ENCODE data around the gene CYP27B1. TPM values are rescaled to one million over a fixed set of nuclear protein-coding genes. Genes with fewer than 3 reads are reported as not detected.

CYP27B1 gene, protein sequence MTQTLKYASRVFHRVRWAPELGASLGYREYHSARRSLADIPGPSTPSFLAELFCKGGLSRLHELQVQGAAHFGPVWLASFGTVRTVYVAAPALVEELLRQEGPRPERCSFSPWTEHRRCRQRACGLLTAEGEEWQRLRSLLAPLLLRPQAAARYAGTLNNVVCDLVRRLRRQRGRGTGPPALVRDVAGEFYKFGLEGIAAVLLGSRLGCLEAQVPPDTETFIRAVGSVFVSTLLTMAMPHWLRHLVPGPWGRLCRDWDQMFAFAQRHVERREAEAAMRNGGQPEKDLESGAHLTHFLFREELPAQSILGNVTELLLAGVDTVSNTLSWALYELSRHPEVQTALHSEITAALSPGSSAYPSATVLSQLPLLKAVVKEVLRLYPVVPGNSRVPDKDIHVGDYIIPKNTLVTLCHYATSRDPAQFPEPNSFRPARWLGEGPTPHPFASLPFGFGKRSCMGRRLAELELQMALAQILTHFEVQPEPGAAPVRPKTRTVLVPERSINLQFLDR
- total RNA-seq (2022; extraction: Qiagen RNA extraction): 1.2 to 3.7 TPM (median 2.0 TPM) in 5 replicates

DNA sequence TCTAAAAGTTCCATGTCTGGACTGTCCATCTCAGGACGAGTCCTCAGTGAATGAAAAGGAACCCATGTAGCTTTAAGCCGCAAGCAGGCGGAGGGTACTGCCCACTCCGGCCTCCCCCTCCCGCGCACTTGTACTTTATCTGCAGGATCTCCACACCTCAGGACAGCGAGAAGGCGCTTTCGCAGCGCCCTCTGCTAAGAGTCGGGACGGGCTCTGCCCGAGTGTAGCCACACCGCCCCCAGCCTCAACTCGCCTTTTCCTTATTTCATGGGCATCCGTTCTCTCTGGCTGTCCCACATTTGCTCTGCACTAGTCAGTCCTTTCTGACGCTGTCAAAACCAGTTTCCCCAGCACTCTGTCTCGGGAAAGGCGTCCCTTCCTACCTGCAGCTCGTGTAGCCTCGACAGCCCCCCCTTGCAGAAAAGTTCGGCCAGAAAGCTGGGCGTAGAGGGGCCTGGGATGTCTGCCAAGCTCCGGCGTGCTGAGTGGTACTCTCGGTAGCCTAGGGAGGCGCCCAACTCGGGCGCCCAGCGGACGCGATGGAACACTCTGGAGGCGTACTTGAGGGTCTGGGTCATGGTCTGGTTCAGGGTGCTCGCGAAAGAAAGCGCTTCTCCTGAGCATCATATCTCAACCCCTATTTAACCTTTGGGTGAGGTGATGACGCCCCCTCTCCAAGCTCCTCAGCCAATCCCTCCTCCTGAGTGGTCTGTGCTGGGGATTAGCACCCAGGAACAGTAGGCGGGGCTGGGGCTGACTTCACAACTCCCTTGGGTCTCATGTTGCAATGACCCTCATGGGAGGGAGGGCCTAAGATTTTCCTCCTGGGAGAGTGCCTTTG is at the start of gene CYP27B1:
CYP27B1 (minus strand) TSS at position 615 of the 841 bp plus-strand sequence; CDS start at position 578, 37 bp downstream.

DNA sequence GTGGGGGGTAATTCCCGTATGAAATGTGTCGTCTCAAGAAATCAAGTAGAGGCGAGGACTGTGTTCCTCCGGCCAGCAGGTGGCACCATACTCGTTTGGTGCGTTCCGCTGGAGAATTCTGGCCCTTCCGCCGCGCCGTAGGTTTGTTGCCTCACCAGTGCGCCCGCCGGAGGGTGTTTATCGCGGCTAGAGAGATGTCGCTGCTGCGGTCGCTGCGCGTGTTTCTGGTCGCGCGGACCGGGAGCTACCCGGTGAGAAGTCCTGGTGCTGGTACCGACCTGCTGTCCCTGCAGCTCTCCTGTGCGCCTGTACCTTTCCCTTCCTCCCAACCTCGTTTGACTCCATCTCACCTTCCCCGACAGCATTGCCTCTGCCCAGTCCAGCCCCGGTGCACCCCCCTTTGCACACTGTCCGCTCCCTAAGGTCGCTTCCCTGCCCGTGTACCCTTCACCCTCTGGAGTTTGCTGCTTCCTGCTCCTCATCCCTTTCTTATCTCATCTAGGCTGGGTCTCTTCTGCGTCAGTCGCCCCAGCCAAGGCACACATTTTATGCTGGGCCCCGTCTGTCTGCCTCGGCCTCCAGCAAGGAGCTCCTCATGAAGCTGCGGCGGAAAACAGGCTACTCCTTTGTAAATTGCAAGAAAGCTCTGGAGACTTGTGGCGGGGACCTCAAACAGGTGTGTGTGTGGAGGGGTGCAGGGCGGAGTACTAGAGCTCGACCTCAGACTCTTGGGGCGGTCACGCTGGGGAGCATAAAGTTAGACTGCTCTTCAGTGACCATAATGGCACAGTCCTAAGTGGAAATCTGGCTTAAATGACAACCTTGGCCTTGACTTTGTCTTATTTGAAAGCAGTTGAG is 16.0 kb upstream of the CYP27B1 start, which contains the start of gene TSFM:
TSFM (plus strand) TSS at position 180 of the 858 bp plus-strand sequence; CDS start at position 195, 15 bp downstream.

DNA sequence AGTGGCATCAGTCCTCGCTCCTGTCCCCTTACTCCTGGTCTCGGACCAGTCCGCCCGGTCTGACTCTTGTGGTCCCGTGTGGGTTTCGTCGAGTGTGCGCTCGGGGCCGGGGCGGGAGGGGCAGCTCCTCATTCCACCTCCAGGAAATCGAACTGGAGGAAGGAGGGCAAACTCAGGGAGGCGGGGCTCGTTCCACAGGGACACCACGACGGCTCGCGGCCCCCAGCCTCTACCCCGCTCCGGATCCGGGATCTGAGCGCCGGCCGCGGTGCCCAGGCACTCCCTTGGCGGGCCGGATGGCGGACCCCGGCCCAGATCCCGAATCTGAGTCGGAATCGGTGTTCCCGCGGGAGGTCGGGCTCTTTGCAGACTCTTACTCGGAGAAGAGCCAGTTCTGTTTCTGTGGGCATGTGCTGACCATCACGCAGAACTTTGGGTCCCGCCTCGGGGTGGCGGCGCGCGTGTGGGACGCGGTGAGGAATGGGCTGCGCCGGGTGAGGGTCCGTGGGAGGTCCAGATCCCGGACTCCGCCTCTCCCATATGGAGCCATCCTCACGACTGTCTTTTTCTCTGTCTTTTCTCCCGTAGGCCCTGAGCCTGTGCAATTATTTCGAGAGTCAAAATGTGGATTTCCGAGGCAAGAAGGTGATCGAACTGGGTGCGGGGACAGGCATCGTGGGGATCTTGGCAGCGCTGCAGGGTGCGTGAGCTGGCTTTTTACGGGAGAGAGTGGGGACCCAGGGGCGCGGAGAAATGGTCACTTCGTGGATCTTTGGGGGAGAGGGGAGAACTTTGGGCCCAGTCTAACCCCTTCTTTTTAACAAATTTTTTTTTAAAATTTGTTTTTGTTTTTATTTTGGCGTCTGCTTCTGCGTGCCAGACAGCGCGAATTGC is 5.8 kb upstream of the CYP27B1 start, which contains the start of gene EEF1AKMT3:
EEF1AKMT3 (plus strand) TSS at position 186 of the 894 bp plus-strand sequence; CDS start at position 297, 111 bp downstream.

DNA sequence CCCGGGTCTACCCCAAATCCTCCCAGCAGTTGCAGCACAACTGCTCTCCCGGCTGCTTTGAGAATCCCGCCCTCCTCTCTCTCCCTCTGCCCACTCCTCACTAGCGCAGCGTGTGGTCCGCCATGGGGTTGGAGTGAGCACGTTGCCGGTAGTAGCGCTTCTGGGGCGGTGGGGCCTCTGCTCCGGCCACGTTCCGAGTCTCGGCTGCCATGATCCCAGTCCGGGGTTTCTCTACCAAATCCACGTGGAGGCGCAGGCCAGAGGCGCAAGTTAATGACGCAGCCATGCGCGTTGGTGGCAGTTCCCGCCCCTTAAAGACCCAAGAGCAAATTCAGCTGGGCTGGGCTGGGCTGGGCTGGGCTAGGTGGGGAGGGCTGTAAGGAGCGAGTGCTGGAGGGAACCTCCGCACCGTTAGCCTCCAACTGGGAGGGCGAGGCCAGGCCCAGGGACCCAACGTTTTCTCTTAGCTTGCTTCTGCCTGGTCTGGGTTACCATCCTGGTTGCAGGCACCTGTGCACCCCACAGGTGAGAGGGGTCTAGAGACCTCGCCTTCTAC is 5.1 kb upstream of the CYP27B1 start, which contains the start of gene METTL1:
METTL1 (minus strand) TSS at position 233 of the 556 bp plus-strand sequence; CDS start at position 211, 22 bp downstream.

DNA sequence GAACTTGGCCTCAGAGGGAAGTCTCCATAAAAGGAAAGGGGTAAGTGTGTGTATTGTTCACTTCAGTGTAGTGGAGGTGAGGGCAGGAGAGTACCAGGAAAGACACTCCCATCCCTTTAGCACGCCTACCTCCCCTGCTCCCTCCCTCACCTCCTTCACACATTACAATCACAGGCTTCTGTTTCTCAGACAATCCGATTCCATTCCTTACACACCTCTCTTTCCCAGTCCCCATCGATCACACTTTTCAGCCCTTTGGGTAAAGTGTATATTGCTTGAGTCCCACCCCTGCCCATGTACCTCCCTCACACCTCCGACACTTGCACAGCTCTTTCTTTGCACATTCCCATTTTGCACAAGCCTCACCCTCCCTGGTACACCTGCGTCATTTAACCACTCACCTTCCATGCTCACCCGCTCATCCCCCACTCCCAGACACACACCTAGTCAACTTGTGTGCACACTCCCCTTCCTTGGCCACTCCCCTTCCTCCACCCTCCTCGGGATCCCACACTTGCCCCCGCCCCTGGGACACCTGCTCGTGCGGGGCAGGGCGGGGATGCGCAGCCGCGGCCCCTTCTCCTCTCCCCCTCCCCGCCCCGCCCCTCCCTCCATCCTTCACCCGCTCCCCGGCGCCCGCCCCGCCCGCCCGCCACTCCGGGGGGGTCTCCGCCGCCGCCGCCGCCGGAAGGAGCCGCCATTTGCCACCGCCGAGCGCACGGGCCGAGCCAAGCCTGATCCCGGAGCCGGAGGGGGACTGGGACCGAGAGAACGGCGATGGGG is 12.3 kb downstream of the CYP27B1 start, which contains the start of gene MARCHF9:
MARCHF9 (plus strand) TSS at position 693 of the 783 bp plus-strand sequence. CDS start 426 bp downstream, outside the sequence.

DNA sequence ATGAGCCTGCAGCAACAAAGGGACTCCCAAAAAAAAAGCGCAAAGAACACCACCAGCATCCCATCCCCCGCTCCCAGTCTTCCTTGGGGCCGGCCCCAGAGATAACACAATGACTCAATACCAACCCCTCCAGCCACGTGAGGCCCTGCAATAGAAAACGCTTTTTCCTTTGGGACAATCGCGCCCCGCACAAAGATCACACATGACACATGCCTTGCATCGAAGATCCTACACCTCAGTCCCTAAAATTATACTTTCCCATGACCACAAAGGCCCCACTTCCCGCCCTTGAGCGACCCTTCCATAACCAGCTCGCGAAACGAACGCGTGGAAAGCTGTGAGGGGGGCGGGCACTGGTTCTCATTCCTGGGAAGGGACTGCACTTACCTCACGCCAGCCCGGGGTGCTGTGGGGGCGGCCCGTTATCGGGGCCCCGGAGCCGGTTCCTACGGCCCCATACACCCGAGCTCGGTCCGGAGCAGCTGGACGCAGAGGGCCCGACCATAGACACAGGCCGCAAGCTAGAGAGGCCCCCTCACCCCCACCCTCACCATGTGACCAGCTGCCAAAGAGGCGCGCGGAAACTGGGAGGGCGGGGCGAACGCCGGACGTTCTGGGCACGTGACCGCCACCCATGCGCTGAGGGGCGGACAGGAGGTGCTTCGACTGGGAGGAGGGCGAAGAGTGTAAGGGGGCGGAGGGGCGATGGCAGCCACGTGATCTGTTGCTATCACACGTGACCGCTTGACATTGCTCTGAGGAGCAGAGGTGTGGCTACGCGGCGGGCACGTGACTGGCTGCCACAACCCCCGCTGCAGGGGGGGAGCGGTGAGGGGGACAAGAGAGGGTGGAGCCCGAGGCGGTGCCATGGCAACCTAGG is 14.8 kb downstream of the CYP27B1 start, which contains the start of gene CDK4:
CDK4 (minus strand) TSS at position 523 of the 880 bp plus-strand sequence. CDS start 593 bp downstream, outside the sequence.

DNA sequence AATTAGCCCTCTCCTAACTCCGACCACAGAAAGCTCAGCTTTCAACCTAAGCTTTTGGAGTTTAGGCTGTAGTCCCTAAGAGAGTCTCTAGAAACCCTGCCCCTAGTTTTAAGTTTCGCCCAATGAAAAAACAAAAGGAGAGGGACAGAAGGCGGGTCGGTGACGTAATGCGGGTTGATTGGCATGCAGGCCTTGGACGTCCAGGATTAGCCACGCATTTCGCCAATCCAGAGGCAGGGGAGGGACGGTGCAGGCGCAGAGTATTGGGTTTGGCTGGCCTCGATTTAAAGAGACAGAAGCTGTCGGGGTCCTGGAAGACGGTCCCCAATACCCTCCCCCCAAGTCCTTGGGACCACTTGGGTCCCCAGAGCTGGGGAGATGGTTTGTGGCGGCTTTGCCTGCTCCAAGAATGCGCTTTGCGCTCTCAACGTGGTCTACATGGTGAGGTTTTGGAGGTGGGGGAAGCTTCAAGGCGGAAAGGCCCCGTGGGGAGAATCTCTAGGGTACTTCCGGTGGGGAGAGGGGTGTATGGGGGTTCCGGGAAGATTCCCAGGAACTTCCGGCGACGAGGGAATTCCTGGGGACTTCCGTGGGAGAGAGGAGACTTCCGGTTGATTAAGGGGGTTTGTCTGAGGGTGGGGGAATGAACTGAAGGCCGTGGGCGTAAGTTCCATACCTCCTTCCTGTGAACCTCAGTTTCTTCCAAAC is 21.9 kb downstream of the CYP27B1 start, which contains the start of gene TSPAN31:
TSPAN31 (plus strand) TSS at position 263 of the 708 bp plus-strand sequence; CDS start at position 379, 116 bp downstream.

DNA sequence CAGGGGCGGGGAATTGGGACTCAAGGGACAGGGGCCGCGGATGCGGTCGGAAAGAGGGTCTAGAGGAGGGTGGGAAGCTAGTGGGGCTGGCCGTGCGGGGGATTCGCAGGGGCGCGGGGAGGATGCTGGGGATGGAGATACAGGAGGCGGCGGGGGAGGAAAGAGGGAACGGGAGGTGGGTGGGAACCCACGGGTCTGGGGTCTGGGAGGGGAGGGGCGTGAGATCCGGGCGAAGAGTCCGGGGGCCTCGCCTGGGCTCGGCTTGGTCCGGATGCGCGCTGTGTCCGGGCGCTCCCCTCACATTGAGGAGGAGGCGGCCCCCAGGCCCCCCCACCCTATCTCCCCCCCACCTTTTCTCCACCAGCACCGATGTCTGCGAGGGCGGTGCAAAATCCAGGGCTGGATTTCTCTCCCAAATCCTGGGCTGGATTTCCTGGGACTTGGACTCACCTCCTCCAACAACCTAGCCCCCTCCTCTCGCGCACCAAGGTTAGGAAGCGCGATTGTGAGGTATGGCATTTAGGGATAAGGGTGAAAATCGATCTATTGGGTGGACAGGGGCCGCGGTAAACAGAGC is 28.1 kb downstream of the CYP27B1 start, which contains the start of gene AGAP2:
AGAP2 (minus strand) TSS at position 82 of the 577 bp plus-strand sequence. CDS start 496 bp downstream, outside the sequence.

Other genes starting within 250 kb of the CYP27B1 start
- 29.1 to 35.1 TPM (median 30.6 TPM) in 5 replicates for gene DDIT3, start 246.6 kb downstream of the CYP27B1 start, total RNA-seq (2022; extraction: Qiagen RNA extraction)
- 18.9 to 33.3 TPM (median 27.2 TPM) in 5 replicates for gene MBD6, start 244.3 kb downstream of the CYP27B1 start, total RNA-seq (2022; extraction: Qiagen RNA extraction)
- 111 to 169 TPM (median 122 TPM) in 5 replicates for gene DCTN2, start 219.9 kb downstream of the CYP27B1 start, total RNA-seq (2022; extraction: Qiagen RNA extraction)
- 0.10 to 0.36 TPM (median 0.24 TPM) in 5 replicates for gene KIF5A, start 217.0 kb downstream of the CYP27B1 start, total RNA-seq (2022; extraction: Qiagen RNA extraction)
- gene PIP4K2C, start 175.9 kb downstream of the CYP27B1 start, total RNA-seq (2022; extraction: Qiagen RNA extraction): 37.8 to 45.2 TPM (median 40.1 TPM) in 5 replicates
- gene DTX3, start 162.3 kb downstream of the CYP27B1 start, total RNA-seq (2022; extraction: Qiagen RNA extraction): 14.1 to 19.9 TPM (median 19.8 TPM) in 5 replicates
- 4.8 to 6.9 TPM (median 6.3 TPM) in 5 replicates for gene ARHGEF25, start 155.6 kb downstream of the CYP27B1 start, total RNA-seq (2022; extraction: Qiagen RNA extraction)
- gene B4GALNT1, start 133.9 kb downstream of the CYP27B1 start, total RNA-seq (2022; extraction: Qiagen RNA extraction): 33.2 to 55.1 TPM (median 48.9 TPM) in 5 replicates
- 114 to 128 TPM (median 119 TPM) in 5 replicates for gene OS9, start 72.9 kb downstream of the CYP27B1 start, total RNA-seq (2022; extraction: Qiagen RNA extraction)
- 0.12 to 0.27 TPM (median 0.15 TPM) in 5 replicates for gene AGAP2, start 28.3 kb downstream of the CYP27B1 start, total RNA-seq (2022; extraction: Qiagen RNA extraction)
- gene TSPAN31, start 22.0 kb downstream of the CYP27B1 start, total RNA-seq (2022; extraction: Qiagen RNA extraction): 15.6 to 21.9 TPM (median 16.7 TPM) in 5 replicates
- gene CDK4, start 14.8 kb downstream of the CYP27B1 start, total RNA-seq (2022; extraction: Qiagen RNA extraction): 245 to 292 TPM (median 255 TPM) in 5 replicates
- gene MARCHF9, start 12.0 kb downstream of the CYP27B1 start, total RNA-seq (2022; extraction: Qiagen RNA extraction): 6.3 to 8.4 TPM (median 7.9 TPM) in 5 replicates
- gene METTL1, start 5.0 kb upstream of the CYP27B1 start, total RNA-seq (2022; extraction: Qiagen RNA extraction): 54.5 to 55.9 TPM (median 55.3 TPM) in 5 replicates
- gene EEF1AKMT3, start 5.5 kb upstream of the CYP27B1 start, total RNA-seq (2022; extraction: Qiagen RNA extraction): 4.3 to 6.2 TPM (median 6.0 TPM) in 5 replicates
- gene TSFM, start 15.7 kb upstream of the CYP27B1 start, total RNA-seq (2022; extraction: Qiagen RNA extraction): 66.1 to 77.5 TPM (median 72.4 TPM) in 5 replicates
- 0.35 to 1.2 TPM (median 0.50 TPM) in 5 replicates for gene AVIL, start 51.7 kb upstream of the CYP27B1 start, total RNA-seq (2022; extraction: Qiagen RNA extraction)
- 42.4 to 59.4 TPM (median 53.9 TPM) in 5 replicates for gene CTDSP2, start 79.7 kb upstream of the CYP27B1 start, total RNA-seq (2022; extraction: Qiagen RNA extraction)
- gene ATP23, start 174.5 kb upstream of the CYP27B1 start, total RNA-seq (2022; extraction: Qiagen RNA extraction): 5.6 to 6.0 TPM (median 5.8 TPM) in 5 replicates